Stimulated activated CD8-positive, alpha-beta memory T cell treated with anti-CD3 and anti-CD28 coated beads, Interleukin-2, amount 100 ng/mL, for 1 hour (primary cell): ENCODE data around the gene PDIA2.
A peak's percentile ranks its signal among the peaks of the same experiment; 100 is the strongest.

Experiments used
- DNase-seq, 2 donors: peaks; one replicate each; pipeline ENCODE4 v3.0.0-alpha.2; 2020; ENCODE audit warnings: low read depth in 2 of 2

Gene PDIA2

DNA sequence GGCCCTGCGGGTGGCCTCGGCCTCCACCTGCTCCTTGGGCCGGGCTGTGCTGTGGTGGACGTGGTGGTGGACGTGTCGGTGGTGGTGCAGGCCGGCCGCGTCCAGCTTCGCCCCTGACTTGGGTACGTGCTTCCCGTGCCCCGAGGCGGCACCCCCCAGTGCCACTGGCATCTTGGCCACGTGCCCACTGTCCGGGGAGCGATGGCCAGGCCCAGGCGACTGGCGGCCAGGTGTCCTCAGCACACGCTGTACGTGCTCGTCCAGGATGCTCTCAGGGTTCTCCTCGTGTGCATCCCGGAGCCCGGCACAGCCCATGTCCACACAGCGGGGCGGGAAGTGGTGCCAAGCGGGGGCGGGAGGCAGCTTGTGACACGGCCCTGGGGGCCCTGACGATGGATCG is 14.9 kb downstream of the PDIA2 start:
- no peak for DNase-seq

DNA sequence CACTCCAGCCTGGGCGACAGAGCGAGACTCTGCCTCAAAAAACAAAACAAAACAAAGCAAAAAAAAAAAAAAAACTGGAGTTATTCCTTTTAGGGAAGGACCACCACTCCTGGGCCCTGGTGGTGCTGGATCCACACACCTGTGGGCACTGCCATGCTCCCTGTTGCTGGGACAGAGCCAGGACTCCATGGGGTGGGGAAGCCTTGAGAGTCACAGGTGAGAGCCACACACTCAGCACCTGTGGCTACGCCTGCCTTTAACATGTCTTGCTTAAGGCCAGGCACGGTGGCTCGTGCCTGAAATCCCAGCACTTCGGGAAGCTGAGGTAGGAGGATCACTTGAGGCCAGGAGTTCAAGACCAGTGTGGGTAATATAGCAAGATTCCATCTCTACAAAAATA is 18.3 kb downstream of the PDIA2 start:
- DNase-seq = no peak

DNA sequence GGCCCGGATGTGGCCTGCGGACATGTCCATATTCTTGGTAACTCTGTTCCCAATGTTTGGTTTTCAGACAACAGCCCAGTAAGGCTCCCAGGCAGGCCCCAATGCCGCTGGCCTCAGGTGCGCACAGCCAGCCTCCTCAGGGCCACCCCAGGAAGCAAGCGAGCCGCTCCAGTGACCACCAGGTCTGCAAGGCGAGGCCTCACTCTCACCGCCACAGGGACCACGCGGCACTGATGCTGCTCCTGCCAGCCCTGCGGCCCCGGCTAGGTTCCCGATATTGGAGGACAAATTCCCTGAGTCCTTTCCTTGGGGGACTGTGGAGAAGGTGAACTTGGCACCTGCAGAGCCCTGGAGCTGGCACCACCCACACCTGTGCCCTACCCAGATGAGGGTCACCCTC is 19.0 kb downstream of the PDIA2 start:
- no peak for DNase-seq

DNA sequence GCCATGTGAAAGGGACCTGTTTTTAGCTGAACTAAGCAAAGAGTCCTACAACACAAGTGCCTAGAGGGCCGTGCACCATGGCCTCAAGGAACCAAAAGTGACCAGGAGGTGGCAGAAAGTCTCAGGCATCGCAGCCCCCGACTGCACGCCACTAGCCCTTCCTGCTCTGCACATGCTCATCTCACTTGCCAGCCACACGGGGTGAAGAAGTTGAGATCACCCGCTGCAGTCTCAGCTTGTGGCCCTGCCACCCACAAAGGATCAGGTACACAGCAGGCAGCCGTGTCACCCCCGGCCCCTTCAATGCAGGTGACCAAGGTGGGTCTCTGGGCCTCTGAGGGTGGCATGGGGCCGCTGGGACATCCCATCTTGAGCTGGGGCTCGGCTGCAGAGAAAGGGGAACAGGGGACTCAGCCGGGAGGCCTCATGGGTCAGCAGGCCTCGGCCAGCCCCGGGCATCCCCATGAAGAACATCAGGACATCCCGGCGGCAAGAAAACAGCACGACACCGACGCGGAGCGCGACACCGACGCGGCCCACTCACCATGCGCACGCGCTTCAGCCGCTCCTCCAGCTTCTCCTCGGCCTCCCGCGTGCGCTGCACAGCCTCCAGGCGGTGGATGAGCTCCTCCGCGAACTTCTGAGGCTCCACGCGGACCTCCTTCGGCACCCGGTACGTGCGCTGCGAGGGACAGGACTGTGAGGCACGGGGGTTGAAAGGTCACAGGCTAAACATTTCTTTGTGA is 21.0 kb downstream of the PDIA2 start:
- no peak for DNase-seq

DNA sequence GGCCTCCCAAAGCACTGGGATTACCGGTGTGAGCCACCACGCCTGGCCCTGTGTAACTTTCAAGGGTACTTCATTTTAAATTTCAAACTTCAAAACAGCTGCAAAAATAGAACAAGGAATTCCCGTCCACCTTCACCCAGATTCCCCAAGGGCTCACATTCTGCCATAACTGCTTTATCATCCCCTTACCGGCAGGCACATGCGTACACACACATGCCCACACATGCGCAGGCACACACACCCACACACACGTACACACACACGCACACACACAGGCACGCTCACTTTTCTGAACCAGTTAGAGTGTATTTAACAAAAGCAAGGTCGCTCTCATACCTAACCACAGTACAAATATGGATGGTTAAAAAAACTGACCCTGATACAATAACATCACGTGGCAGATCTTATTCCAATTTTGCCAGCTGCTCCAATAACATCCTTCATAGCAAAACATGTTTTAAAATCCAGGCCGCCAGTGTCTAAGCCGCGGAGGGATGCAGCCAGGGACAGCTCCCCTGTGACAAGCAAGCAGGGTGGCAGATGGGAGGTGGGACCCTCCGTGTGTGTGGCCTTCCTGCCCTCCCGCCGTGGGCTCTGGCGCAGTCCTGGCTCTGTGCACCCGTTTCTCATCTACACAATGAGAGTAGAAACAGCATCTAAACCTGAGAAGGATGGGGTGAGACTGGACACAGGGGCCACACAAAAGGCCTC is 23.1 kb downstream of the PDIA2 start:
- no peak for DNase-seq

DNA sequence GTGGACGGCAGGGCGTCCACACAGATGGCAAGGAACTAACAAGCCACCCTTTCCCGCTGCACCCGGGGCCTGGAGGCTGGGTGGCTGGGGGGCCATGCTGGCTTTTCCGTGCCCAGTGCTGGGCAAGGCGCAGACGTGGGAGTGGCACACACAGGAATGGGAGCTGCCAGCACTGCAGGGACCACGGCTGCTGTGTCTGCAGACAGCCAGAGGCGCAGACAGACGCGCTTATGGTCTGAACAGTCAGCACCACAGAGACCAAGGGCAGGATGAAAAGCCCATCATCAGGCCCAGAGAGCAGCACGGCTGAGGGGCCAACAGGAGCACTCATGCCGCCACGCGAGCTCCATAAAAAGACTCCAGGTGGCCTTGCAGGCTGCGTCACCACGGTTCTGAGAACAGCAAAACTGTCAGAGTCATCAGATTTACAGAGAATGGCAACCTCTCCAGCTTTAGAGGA is 24.0 kb downstream of the PDIA2 start:
- no peak for DNase-seq

DNA sequence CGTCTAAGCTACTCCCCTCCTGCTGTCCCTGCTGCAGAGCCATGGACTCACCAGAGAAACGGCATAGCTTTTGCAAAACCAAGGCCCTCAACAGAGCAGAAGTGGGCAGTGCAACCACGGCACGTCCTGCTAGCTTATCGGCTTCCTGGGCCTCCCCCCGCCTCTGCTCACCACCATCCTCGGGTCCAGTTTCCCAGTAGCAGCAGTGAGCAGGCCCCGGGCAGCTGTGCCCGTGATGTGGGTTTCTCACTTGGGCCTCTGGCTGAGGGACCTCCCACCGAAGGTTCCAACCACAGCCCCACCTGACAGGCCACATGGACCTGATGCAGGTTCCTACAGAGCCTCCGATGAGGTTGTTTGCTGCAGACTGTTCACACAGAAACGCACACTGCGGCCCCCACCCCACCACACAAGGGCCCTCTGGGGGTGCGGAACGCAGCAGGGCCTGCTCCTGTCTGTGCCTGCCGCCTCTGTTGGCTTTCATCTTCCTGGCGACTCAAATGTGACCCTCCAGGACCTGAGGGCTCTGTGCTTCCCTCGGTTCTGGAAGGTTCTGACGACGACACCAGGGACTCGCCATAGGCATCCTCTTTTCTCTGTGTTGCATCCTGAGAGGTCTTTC is 24.8 kb downstream of the PDIA2 start:
- no peak for DNase-seq

DNA sequence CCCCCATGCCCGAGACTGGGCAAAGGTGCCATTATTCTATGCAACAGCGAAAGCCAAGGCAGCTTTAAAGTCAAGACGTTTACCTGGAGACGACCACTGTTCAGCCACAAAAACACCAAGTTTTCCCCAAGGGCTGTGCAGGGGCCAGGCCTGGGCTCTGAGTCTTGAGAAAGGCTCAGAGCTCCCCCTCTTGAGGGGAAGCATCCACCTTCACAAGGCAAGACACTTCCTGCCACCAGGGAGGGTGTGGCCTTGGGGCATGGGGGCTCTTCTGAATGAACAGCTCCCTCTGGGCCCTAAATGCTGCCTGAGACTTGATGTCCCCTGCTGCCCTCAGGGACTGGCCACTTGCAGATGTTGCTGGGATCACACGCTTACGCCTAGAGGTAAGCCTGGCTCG is 26.5 kb downstream of the PDIA2 start:
- no peak for DNase-seq

DNA sequence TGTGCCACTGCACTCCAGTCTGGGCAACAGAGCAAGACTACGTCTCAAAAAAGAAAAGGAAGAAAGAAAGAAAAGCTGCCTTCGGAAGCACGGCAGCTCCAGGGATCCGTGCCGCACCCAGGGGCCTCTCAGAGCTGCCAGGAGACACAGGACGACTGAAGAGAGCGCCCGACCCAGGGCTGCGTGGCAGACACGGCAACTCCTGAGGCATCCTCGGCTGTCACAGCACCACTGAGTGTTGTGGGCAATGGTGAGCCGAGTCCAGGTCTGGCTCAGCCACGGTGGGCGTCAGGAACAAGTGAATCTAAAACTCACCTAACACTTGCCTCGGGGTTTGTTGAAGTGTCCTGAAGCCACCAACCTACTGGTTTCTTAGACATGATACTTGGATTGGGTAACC is 28.8 kb downstream of the PDIA2 start:
- DNase-seq = no peak

DNA sequence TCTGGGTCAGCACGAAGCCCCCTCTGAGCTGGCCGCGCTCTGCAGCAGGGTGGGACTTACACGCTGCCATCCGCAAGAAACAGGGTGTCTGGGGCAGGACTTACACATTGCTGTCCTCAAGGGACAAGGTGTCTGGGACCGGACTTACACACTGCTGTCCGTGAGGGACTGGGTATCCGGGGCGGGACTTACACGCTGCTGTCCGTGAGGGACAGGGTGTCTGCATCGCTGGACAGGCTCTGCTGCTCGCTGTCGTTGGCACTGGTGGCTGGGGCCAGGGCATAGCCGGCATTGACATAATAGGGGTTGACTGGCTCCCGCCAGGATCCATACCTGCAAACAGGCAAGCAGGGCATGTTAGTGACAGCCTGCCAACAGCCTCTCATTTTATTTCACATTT is 31.4 kb downstream of the PDIA2 start:
- no peak for DNase-seq

DNA sequence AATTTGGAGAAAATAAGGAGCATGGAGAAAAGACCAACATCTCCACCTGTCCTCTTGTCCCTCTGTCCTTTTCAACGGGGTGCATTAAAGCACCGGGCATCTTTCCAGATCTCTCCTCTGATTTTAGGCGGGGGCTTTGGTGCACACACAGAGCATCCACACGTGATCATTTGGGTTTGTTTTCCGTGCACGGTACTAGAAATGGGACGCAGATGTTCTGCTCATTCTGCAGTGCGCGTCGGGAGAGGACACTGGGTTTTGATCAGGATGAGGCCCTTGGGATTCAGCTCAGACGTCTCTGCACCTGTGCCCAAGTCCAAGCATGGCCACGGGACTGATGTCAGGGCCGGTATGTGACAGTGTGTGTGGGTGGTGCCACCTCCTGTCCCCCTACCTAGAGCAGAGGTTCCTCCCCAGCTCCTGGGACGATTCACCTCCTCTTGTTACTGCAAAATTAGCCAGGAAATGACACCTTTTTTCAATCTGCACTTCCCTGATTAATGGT is 31.9 kb downstream of the PDIA2 start:
- DNase-seq = no peak

DNA sequence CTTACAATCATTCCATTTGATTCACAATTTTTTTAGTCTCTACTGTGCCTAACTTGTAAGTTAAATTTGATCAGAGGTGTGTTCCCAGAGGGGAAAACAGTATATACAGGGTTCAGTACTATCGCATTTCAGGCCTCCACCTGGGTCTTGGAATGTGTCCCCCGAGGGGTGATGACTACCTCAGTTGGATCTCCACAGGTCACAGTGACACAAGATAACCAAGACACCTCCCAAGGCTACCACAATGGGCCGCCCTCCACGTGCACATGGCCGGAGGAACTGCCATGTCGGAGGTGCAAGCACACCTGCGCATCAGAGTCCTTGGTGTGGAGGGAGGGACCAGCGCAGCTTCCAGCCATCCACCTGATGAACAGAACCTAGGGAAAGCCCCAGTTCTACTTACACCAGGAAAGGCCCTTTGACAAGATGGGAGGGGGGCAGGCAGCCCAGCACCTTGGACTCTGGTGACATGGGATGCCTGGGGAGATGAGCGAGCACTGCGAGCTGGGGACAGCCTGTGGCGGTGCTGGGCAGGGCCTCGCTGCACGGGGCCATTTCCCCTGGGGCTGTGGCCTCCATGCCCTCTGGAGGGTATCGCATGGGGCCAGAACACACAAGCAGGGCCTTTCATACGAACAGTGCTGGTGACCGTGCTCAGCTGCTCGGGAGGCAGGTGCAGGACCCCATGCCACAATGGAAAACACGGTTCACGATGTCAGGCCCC is 33.9 kb downstream of the PDIA2 start:
- DNase-seq = no peak

DNA sequence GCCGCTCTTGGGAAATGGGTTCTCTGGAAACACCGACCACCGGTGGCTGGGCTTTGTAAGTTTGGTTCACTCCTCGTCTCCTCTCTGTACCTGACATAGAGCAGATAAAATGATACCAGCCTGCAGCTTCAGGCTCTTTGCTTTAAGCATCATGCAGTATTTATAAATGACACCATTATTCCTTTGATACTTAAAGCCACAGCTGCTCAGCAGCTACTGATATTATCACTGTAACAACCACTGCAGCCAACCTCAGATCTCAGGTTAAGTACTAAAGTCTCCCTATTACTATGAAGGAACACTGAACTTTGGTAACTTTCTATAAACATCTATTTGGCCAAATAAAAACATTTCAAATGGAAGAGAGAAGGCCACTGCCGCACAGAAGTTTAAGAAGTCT is 34.6 kb downstream of the PDIA2 start:
- no peak for DNase-seq

DNA sequence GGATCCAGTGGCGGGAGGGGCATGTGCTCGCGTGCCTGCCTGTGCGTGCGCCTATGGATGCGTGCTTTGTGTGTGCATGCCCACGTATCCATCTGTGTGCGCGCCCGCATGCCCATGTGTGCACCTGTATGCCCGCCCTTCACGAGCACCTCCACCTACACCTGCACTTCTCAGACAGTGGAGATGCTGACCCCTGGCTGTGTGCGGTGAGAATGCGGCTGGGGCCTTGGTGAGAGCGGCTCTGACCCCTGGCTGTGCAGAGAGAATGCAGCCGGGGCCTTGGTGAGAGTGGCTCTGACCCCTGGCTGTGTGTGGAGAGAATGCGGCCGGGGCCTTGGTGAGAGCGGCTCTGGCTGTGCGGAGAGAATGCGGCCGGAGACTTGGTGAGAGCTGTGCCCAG is 35.7 kb downstream of the PDIA2 start:
- no peak for DNase-seq

DNA sequence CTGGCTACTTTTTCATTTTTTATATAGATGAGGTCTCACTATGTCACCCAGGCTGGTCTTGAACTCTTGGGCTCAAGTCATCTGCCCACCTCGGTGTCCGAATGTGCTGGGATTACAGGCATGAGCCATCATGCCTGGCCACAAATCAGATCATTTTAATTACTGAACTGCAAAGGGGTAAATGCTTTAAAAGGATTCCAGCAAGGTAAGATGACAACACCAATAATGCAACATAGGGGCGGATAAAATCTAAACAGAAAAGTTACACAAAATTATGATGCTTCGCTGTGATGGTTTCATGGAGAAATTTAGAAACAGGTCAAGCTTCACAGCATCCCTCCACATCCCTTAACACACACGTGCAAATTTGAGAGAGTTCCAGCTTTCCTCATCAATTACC is 37.2 kb downstream of the PDIA2 start:
- no peak for DNase-seq

DNA sequence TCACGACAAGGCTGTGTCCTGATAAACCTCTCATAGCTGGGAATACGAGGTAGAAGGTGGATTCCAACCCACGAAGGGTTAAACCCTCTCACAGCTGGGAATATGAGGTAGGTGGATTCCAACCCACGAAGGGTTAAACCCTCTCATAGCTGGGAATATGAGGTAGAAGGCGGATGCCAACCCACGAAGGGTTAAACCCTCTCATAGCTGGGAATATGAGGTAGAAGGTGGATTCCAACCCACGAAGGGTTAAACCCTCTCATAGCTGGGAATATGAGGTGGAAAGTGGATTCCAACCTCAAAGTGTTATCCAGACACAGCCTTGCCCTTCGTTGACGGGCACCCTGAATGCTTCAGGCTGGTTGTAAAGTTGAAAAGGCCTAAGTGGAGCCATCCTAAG is 38.6 kb downstream of the PDIA2 start:
- no peak for DNase-seq

DNA sequence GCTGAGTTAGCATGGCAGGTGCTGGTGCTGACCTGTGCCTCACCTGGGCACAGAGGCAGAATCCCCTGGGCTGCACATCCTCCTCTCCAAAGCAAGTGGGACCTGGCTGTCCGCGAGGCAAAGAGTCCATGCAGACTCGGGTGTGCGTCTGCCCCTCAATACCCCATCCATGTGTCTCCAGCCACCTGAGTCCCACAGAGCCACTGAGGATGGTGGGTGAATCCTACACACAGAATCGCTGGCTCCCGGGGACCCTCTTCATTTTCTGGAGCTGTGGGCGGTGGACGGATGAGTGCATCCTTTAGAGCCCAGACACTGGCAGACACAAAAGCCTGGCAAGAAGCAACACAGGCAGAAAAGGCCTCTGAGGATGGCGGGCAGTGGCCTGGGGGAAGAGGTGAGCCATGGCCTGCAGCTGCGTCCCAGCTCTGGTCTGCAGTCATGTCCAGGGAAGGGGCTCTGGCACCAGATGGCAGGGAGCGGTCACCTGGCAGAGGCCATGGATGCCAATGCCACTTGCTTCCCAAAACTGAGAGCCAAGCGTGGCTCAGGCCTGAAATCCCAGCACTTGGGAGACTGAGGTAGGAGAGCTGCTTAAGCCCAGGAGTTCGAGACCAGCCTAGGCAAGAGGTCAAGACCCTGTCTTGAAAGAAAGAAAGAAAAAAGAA is 39.6 kb downstream of the PDIA2 start:
- DNase-seq = no peak

DNA sequence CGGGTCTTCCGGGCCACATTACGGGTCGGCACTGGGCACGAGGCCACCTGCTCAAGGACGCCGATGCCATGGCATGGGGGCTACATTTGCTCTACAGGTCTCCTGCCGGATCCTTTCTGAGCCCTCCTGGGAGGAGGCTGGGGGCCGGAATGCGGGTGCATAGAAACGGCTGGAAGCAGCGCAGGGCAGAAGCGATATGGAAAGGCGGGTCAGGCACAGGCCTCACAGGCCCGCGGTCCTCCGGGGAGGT is 41.2 kb downstream of the PDIA2 start:
- no peak for DNase-seq

DNA sequence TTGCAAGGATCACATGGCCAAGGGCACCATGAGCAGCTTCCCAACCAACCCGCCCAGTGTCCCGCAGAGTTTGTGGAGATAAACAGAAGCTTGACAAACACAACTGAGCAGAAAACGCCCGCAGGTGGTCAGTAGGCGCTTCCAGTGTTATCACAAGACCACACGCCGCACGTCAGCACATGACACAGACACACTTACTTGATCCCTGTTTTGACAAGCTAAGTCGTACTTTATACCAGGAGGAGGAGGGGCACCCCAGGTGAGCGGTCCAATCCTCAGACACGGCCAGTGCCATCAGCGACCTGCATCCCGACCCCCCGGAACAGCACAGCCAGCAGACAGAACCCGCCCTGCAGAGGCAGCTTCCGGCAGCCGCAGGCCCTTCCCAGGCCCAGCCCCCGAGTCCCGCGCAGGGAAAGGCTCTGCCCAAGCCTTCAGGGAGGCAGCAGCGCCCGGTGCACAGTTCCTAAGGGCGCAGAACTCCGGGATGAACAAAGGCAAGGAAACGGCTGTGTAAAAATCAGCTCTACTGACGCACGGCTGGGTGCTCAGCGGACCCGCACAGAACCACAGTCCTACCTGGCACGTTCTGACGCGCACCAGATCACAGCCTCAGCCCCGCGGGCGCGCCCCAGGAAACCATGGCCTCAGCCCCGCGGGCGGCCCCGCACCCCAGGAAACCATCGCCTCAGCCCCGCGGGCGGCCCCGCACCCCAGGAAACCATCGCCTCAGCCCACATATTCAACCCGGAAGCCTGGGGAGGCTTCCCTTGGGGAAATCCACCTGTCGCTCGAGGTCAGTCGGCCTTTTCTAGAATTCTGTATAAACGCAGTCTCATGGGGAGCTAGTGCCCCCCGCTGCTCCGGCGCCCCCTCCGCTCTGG is 41.7 kb downstream of the PDIA2 start:
- peak; percentile 30 to 33 for DNase-seq

DNA sequence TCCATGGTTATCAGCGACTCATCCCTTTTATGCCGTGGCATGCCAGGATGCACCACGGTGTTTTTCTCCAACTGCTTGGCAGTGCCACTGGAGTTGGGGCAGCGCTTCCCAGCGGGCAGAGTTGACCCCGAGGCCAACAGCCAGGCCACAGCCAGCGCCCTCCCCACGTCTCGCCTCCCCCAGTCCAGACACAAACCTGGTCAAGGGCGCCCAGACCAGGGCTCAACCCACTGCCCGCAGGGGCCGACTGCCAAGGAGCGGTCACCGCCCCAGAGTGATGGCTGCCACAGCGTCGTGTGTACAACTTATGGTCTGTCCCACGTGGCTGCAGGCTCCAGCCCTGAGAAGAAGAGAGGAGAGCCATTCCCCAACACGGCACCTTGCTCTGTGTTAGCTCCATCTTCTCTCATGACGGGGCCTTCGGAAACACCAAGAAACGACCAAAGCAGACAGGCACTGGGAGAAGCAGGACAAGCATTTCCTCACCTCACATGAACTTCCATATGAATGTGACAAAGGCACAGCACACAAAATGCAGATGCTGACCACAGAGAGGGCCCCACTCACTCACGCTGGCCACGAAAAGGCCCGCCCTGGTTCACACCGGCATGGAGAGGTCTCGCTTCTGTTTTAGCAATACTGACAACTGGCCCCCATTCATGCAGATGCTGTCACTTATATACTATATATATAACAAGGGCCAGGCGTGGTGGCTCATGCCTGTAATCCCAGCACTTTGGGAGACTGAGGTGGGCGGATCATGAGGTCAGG is 42.6 kb downstream of the PDIA2 start:
- DNase-seq = no peak
